Measurements from ENCODE around the gene RSPRY1. TPM values are rescaled to one million over a fixed set of nuclear protein-coding genes. Genes with fewer than 3 reads are reported as not detected.

RSPRY1 gene
- total and polyA plus RNA-seq, 2 of the 8 experiments (the other 6 are each of a cell fraction or from before 2014, with no cell fraction given) = 11.5 to 32.5 TPM

- POLR2A ChIA-PET (ENCODE audit: partially characterized antibody) = interaction anchor here (0.6 to 1.2 kb wide), 5 partner anchors 8 to 38 kb away, joined by 3 to 4 read pairs (median 4); partner anchors contain the start of gene PLLP
- H2BK5ac ChIP-seq (ENCODE audit: low read depth, low read length) = no peak overlapping the region
- no peak overlapping the region for H2BK12ac ChIP-seq (ENCODE audit: low read depth, low read length)
- H2BK20ac ChIP-seq (ENCODE audit: low read length) = no peak overlapping the region
- H3K27me3 ChIP-seq (replicated peaks in 1 of 4; ENCODE audit: control insufficient read depth in 3 of 4, extremely low read depth in 1 of 4, insufficient read depth in 3 of 4, low read length in 3 of 4) = no peaks in the 10 kb centered on the region
- H3K4me2 ChIP-seq (ENCODE audit: insufficient read depth in 1 of 2, low read depth in 2 of 2, low read length in 2 of 2) = peak overlapping the region; percentile 55 to 67
- H3K23ac ChIP-seq (ENCODE audit: insufficient read length) = no peak overlapping the region
- H3K79me1 ChIP-seq (ENCODE audit: low read depth, low read length) = no peaks in the 10 kb centered on the region; the same call in 1 of the 2 replicates
- peak overlapping the region; percentile 40 to 78 (median 63) for H3K4me3 ChIP-seq (ENCODE audit: extremely low read depth in 1 of 4, insufficient read depth in 2 of 4, low read depth in 3 of 4, low read length in 4 of 4)
- no peak overlapping the region for H2AFZ ChIP-seq (ENCODE audit: low read length)
- CTCF ChIA-PET (ENCODE audit: partially characterized antibody) = interaction anchor here (1.1 to 2.0 kb wide), 3 partner anchors 10 to 173 kb away, joined by 3 to 6 read pairs (median 3); partner anchors contain the start of gene CCL17
- TF ChIP-seq KDM4A (IDR thresholded peaks at IDR 0.05; ENCODE audit: low read depth, low read length, severe bottlenecking) = no peak
- no peak for TF ChIP-seq TAF7 (optimal IDR thresholded peaks at IDR 0.05; ENCODE audit: borderline replicate concordance, low read depth, low read length)
- TF ChIP-seq SUZ12 (IDR thresholded peaks at IDR 0.05; ENCODE audit: low read length) = no peak
- TF ChIP-seq ATF3 (IDR thresholded peaks at IDR 0.05; ENCODE audit: insufficient read depth, low read depth, low read length) = no peak
- TF ChIP-seq CHD2 (IDR thresholded peaks at IDR 0.05; ENCODE audit: low read length) = no peak
- H3K4me1 ChIP-seq (replicated peaks in 1 of 4; ENCODE audit: control insufficient read depth in 3 of 4, insufficient read depth in 4 of 4, low read length in 3 of 4) = no peaks in the 10 kb centered on the region; a peak in 1 of 7 replicates
- no peak overlapping the region for H3K4ac ChIP-seq (replicated peaks; ENCODE audit: insufficient read length, low read depth, low read length)
- H3K14ac ChIP-seq (ENCODE audit: insufficient read length) = no peak overlapping the region
- no peak for FAIRE-seq
- peak overlapping the region in 3 of 4 experiments; percentile 42 to 74 (median 45); a peak in 3 of 7 replicates for H3K9ac ChIP-seq (replicated peaks in 1 of 4; ENCODE audit: extremely low read depth in 1 of 4, low read depth in 3 of 4, low read length in 3 of 4)
- H3K9me3 ChIP-seq (ENCODE audit: insufficient read depth in 2 of 2, low read depth in 1 of 2, low read length in 1 of 2) = no peaks in the 10 kb centered on the region
- H4K91ac ChIP-seq (replicated peaks; ENCODE audit: insufficient read length, low read length) = no peak overlapping the region
- H2BK15ac ChIP-seq (ENCODE audit: low read length) = no peak overlapping the region
- H4K5ac ChIP-seq (ENCODE audit: insufficient read length, low read depth, low read length) = no peak overlapping the region
- H4K20me1 ChIP-seq (replicated peaks in 1 of 2; ENCODE audit: control insufficient read depth in 1 of 2, insufficient read depth in 2 of 2, low read length in 2 of 2) = peaks cover 0 to 2% of the 10 kb centered on the region in 2 experiments
- H4K8ac ChIP-seq (ENCODE audit: extremely low read depth, insufficient read depth, low read length) = peak overlapping the region; percentile 87
- no peak overlapping the region for H3K18ac ChIP-seq (ENCODE audit: extremely low read depth, low read length)
- H3K79me2 ChIP-seq (ENCODE audit: control insufficient read depth in 1 of 2, insufficient read depth in 2 of 2, low read length in 2 of 2) = no peaks in the 10 kb centered on the region
- 23% methylated on average over 13 of the region's 28 CpGs; no CpG with 5 or more reads in 1 of the 2 experiments for WGBS, 2 experiments (ENCODE audit: extremely low coverage in 1 of 2, insufficient coverage in 1 of 2, insufficient read length in 1 of 2, insufficient replicate concordance in 2 of 2, low coverage in 1 of 2, low lambda C conversion rate in 2 of 2, missing lambda C conversion rate in 1 of 2)
- no peak overlapping the region for H3K56ac ChIP-seq (replicated peaks; ENCODE audit: insufficient read length, low read depth, low read length)
- no peak overlapping the region for H3K27ac ChIP-seq (ENCODE audit: low read depth, low read length)
- H2BK120ac ChIP-seq (replicated peaks; ENCODE audit: low read depth, low read length) = no peak overlapping the region
- 0 out of 8 replicates have a peak, but pooled peaks cover 0 to 3% (median 0%) of the 10 kb centered on the region in 4 experiments for H3K36me3 ChIP-seq (ENCODE audit: control insufficient read depth in 2 of 4, insufficient read depth in 4 of 4, low read length in 3 of 4)
- DNase-seq (ENCODE audit: low read depth in 1 of 2, low spot score in 2 of 2) = no peak
- H2AK5ac ChIP-seq (ENCODE audit: low read depth, low read length) = no peak overlapping the region
- H3K23me2 ChIP-seq (ENCODE audit: low read depth, low read length) = peaks cover 3% of the 10 kb centered on the region
Measured at GRCh38 chr16:57245472-57246113, 59.5 kb downstream of the RSPRY1 start.

Data from H1 (cell line).